SK-N-MC (cell line): Measurements from ENCODE around the gene TRIM47.
A peak's percentile ranks its signal among the peaks of the same experiment; 100 is the strongest.
"Not testable (repeated sequence)": the region's sequence is repeated elsewhere in the genome, so short reads cannot be mapped to it uniquely, and the experiment has no call there.

Experiments used
- DNase-seq: peaks from one replicate; pipeline ENCODE4 v3.0.0-alpha.2; 2011; ENCODE audit warnings: low read depth, low spot score
- H3K27ac ChIP-seq: fragments of 200-600 bp; sonication (generic); 2 replicates; pipeline ENCODE4 v1.5.1; 2016; ENCODE audit warnings: mixed run types
- H3K36me3 ChIP-seq: fragments of 200-600 bp; sonication (generic); 2 replicates; pipeline ENCODE4 v1.6.1; 2017; ENCODE audit warnings: antibody characterized with exemption, low read length, mixed read lengths; ENCODE audit not compliant: insufficient read depth
- H3K4me3 ChIP-seq: fragments of 200-600 bp; sonication (generic); 2 replicates; pipeline ENCODE4 v1.5.1; 2016
- H3K9ac ChIP-seq: fragments of 200-600 bp; sonication (generic); 2 replicates; pipeline ENCODE4 v1.8.0; 2017; ENCODE audit warnings: mixed run types, mixed read lengths; ENCODE audit not compliant: insufficient read length
- H3K9me3 ChIP-seq: fragments of 200-600 bp; sonication (generic); 2 replicates; pipeline ENCODE4 v1.6.1; 2017; ENCODE audit warnings: low read depth, mild to moderate bottlenecking, antibody characterized with exemption, low read length, moderate library complexity, mixed read lengths
- EZH2 ChIP-seq: fragments of 200-600 bp; sonication (generic); IDR thresholded peaks from one replicate; pipeline ENCODE4 v1.6.1; 2017; ENCODE audit warnings: antibody characterized with exemption
- FOXP2 ChIP-seq: optimal IDR thresholded peaks from 2 replicates; pipeline ENCODE3; 2011; ENCODE audit warnings: mild to moderate bottlenecking, moderate library complexity; ENCODE audit not compliant: insufficient read depth; ENCODE audit errors: extremely low read length, control extremely low read depth
- POLR2AphosphoS5 ChIP-seq: IDR thresholded peaks from 2 replicates; pipeline ENCODE4 v1.6.1; 2012; ENCODE audit warnings: mild to moderate bottlenecking, low read depth, low read length, borderline replicate concordance

The TRIM47 gene

GRCh38 chr17:75874323-75875181, 3.8 kb downstream of the TRIM47 start:
- no peak for DNase-seq
- H3K27ac ChIP-seq: no peak overlapping the region
- no peak overlapping the region for H3K9ac ChIP-seq

GRCh38 chr17:75873587-75874322, 4.6 kb downstream of the TRIM47 start:
- TF ChIP-seq POLR2AphosphoS5: no peak
- TF ChIP-seq FOXP2: no peak
- no peak for TF ChIP-seq EZH2
- H3K27ac ChIP-seq: no peak overlapping the region

More at GRCh38 chr17:75874323-75875181, 3.8 kb downstream of the TRIM47 start:
- H3K36me3 ChIP-seq: no peaks in the 10 kb centered on the region
- H3K9me3 ChIP-seq: no peaks in the 10 kb centered on the region
- TF ChIP-seq FOXP2: no peak
- no peak for TF ChIP-seq POLR2AphosphoS5
- TF ChIP-seq EZH2: no peak
- H3K4me3 ChIP-seq: no peak overlapping the region

GRCh38 chr17:75872434-75873351, 5.7 kb downstream of the TRIM47 start:
- no peak for DNase-seq
- no peaks in the 10 kb centered on the region for H3K36me3 ChIP-seq
- no peak overlapping the region for H3K9ac ChIP-seq
- TF ChIP-seq EZH2 (no peak), FOXP2 (no peak), POLR2AphosphoS5 (no peak)
- no peak overlapping the region for H3K4me3 ChIP-seq
- no peak overlapping the region for H3K27ac ChIP-seq
- no peaks in the 10 kb centered on the region for H3K9me3 ChIP-seq

More at GRCh38 chr17:75873587-75874322, 4.6 kb downstream of the TRIM47 start:
- Histone ChIP-seq H3K9me3 (no peaks in the 10 kb centered on the region), H3K36me3 (no peaks in the 10 kb centered on the region), H3K4me3 (no peak overlapping the region), H3K9ac (no peak overlapping the region)
- DNase-seq: no peak

DNA sequence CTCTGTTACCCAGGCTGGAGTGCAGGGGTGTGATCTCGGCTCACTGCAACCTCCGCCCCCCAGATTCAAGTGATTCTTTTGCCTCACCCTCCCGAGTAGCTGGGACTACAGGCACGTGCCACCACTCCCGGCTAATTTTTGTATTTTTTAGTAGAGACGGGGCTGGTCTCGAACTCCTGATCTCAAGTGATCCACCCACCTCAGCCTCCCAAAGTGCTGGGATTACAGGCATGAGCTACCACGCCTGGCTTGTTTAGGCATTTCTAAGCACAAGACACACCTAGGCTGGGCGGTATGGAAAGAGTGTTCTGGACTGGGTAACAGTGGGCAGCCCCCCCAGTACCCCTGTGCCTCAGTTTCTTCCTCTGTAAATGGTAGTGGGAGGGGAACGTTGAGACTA, 8.2 kb downstream of the TRIM47 start:
- not testable (repeated sequence) for H3K4me3 ChIP-seq, H3K27ac ChIP-seq, H3K9ac ChIP-seq, H3K36me3 ChIP-seq, H3K9me3 ChIP-seq, DNase-seq

DNA sequence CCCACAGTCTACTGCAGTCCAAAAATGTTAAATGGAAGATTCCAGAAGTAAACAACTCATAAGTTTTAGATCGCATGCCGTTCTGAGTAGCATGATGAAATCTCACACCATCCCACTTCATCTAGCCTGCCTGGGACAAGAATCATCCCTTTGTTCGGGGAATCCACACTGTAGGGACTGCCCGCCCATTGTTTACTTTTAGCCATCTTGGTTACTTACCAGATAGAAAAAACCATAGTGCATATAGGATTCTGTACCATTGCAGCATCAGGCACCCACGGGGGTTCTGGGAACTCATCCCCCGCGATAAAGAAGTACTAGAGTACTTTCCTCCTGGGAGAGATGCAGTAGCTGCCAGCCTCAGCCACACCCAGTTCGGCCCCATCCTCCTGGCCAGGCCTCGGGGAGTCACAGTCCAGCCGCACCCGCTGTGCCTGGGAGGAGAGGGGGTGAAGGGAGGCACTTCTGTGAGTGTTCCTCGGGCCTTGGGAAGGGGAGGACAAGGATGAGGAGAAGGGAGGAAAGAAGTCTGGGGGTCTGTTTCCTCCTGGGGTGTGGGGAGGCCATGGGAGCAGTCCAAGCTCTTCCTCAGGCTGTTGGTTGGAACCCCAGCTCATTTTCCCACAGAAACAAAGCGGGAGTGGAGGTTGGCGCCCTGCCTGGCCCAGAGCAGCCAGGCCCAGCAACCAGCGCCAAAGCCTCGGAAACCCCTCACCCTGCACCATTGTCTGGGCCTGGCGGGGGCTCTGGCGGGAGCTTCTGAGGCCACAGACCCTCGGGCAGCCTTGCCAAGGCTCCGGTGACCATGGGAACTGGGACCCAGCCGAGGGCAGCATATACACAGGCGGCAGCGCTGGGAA, 8.9 kb downstream of the TRIM47 start:
- Histone ChIP-seq H3K4me3 (no peak overlapping the region), H3K9me3 (no peaks in the 10 kb centered on the region), H3K9ac (no peak overlapping the region), H3K27ac (no peak overlapping the region), H3K36me3 (no peaks in the 10 kb centered on the region)
- no peak for TF ChIP-seq FOXP2
- TF ChIP-seq POLR2AphosphoS5: no peak
- TF ChIP-seq EZH2: no peak
- no peak for DNase-seq

GRCh38 chr17:75868730-75869281, 9.6 kb downstream of the TRIM47 start:
- H3K36me3 ChIP-seq, H3K9me3 ChIP-seq, H3K9ac ChIP-seq, DNase-seq, H3K4me3 ChIP-seq, H3K27ac ChIP-seq: not testable (repeated sequence)

DNA sequence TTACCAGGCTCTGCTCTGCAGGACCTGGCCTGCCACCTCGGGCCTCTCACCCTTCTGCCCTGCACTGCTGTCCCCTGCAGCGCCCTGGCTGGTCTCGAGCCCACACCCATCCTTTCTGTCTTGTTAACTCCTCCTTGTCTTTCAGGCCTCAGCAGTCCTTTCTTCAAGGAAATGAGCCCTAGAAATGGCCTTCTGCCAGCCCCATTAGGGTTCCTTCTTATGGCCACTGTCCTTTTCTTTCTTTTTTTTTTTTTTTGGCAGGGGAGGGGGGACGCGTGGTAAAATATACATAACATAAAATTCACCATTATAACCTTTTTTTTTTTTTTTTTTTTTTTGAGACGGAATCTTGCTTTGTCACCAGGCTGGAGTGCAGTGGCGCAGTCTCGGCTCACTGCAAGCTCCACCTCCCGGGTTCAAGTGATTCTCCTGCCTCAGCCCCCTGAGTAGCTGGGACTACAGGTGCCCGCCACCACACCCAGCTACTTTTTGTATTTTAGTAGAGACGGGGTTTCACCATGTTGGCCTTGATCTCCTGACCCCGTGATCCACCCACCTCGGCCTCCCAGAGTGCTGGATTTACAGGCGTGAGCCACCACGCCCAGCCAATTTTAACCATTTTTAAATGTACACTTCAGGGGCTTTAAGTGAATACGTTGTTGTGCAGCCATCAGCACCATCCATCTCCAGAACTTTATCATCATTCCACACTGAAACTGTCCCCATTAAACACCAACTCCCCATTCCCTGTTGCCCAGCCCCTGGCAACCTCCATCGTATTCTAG, 12.8 kb downstream of the TRIM47 start:
- not testable (repeated sequence) for H3K9ac ChIP-seq, H3K36me3 ChIP-seq, H3K4me3 ChIP-seq, DNase-seq, H3K27ac ChIP-seq, H3K9me3 ChIP-seq

GRCh38 chr17:75864887-75865286, 13.5 kb downstream of the TRIM47 start:
- H3K4me3 ChIP-seq: peak overlapping the region; percentile 52; the same call in 1 of the 2 replicates
- H3K27ac ChIP-seq, DNase-seq, H3K9ac ChIP-seq, H3K9me3 ChIP-seq, H3K36me3 ChIP-seq: not testable (repeated sequence)
